Lower lobe of right lung (tissue), 2 donors: ENCODE measurements around the gene SAP30BP. TPM values are rescaled to one million over a fixed set of nuclear protein-coding genes. Genes with fewer than 3 reads are reported as not detected.

Experiments used
- ATAC-seq, 2 donors: fragments of 200-7000 bp; cut with Tn5 transposase; one replicate each; pipeline ENCODE4 v1.9.1; 2020 to 2022; ENCODE audit warnings: mild to moderate bottlenecking in 2 of 2, moderate library complexity in 2 of 2
- DNase-seq: peaks from one replicate; pipeline ENCODE4 v3.0.0-alpha.2; 2020
- H3K27ac ChIP-seq: fragments of 200-600 bp; one replicate; pipeline ENCODE4 v1.8.0; 2022
- H3K27me3 ChIP-seq: fragments of 200-600 bp; one replicate; pipeline ENCODE4 v1.8.0; 2022; ENCODE audit warnings: low read depth
- H3K36me3 ChIP-seq: fragments of 200-600 bp; one replicate; pipeline ENCODE4 v1.8.0; 2022; ENCODE audit warnings: mild to moderate bottlenecking
- H3K4me1 ChIP-seq: fragments of 200-600 bp; one replicate; pipeline ENCODE4 v1.8.0; 2022
- H3K4me3 ChIP-seq: fragments of 200-600 bp; one replicate; pipeline ENCODE4 v1.8.0; 2022; ENCODE audit warnings: mild to moderate bottlenecking
- H3K9me3 ChIP-seq: fragments of 200-600 bp; one replicate; pipeline ENCODE4 v1.8.0; 2022
- intact Hi-C: fragments of 100-400 bp; cut with DNase I; formaldehyde crosslinking; loops from one replicate; pipeline ENCODE4 v1.11.0; 2022
- total RNA-seq: library from RNA; stranded (reverse); fragmentation: NEBNext Ultra II Directional; extraction: Animal tissue kit (Norgen Biotek cat#: 25700); gene quantifications from one replicate; pipeline ENCODE4 v1.2.1, GENCODE V29; 2021
- TF ChIP-seq, protein P1 (sequence below): fragments of 200-600 bp; IDR thresholded peaks from one replicate; pipeline ENCODE4 v1.8.0; 2022; ENCODE audit warnings: antibody characterized with exemption, mild to moderate bottlenecking
- donor health status: DM: no; HTN: yes; CAD: no; lungs with severe emphysema.

Gene SAP30BP
- total RNA-seq, 1 donor from 2014 or later: 73.0 TPM

DNA sequence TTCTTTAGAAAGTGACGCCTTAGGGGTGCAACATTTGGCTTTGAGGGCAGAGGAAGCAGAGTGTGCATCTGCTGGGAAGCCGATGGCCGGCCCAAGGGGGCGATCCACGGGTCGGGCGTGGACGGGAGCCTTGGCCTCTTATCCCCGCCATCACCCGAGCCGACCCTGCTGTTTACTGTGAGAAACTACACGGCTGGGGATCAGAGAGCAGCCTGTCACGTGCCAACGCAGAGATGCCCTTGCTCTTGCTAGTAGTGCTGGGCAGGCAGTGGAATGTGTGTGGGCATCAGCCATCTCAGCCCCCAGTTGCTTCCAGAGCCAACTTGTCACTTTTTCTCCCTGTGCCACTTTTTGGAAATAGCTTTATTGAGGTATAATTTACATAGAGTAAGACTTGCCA, 27.4 kb downstream of the SAP30BP start:
- ATAC-seq (no peak), DNase-seq (no peak)
- Histone ChIP-seq H3K27me3 (no peaks in the 10 kb centered on the region), H3K36me3 (peaks cover 62% of the 10 kb centered on the region), H3K4me3 (no peak overlapping the region), H3K9me3 (no peaks in the 10 kb centered on the region), H3K27ac (peak overlapping the region; percentile 64), H3K4me1 (peaks cover 61% of the 10 kb centered on the region)
- intact Hi-C loops: no loop called here
- TF ChIP-seq, protein P1, sequence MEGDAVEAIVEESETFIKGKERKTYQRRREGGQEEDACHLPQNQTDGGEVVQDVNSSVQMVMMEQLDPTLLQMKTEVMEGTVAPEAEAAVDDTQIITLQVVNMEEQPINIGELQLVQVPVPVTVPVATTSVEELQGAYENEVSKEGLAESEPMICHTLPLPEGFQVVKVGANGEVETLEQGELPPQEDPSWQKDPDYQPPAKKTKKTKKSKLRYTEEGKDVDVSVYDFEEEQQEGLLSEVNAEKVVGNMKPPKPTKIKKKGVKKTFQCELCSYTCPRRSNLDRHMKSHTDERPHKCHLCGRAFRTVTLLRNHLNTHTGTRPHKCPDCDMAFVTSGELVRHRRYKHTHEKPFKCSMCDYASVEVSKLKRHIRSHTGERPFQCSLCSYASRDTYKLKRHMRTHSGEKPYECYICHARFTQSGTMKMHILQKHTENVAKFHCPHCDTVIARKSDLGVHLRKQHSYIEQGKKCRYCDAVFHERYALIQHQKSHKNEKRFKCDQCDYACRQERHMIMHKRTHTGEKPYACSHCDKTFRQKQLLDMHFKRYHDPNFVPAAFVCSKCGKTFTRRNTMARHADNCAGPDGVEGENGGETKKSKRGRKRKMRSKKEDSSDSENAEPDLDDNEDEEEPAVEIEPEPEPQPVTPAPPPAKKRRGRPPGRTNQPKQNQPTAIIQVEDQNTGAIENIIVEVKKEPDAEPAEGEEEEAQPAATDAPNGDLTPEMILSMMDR: no peak

DNA sequence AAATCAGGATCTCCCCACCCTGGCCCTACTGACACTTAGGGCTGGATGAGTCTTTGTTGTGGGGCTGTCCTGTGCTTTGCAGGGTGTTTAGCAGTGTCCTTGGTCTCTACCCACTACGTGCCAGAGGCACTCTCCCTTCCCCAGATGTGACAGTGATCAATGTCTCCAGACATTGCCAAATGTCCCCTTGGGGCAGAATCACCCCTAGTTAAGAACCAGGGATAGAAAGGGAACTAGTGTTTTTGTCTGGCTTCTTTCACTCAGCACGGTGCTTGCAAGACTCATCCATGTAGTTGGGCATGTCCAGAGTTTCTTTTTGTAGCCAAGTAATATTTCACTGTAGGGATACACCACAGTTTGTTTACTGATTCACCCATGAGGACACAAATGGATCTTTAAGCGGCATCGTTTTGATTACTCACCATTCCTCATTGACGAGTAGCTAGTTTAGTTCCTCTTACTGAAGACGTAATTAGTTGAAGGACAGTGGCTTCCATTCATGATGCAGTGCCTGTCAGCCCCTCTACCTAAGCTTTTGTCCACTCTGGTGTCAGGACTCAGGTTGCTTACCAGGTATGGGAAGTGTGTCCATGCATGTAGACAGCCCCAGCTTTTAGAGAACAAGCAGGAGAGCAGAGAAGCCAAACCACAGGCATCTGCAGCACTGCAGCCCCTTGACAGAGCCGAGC, 28.1 kb downstream of the SAP30BP start:
- TF ChIP-seq, protein P1: no peak
- Histone ChIP-seq H3K36me3 (peaks cover 67% of the 10 kb centered on the region), H3K27ac (no peak overlapping the region), H3K4me3 (no peak overlapping the region), H3K27me3 (no peaks in the 10 kb centered on the region), H3K9me3 (no peaks in the 10 kb centered on the region), H3K4me1 (peaks cover 60% of the 10 kb centered on the region)
- ATAC-seq (no peak), DNase-seq (no peak)
- intact Hi-C loops: no loop called here

DNA sequence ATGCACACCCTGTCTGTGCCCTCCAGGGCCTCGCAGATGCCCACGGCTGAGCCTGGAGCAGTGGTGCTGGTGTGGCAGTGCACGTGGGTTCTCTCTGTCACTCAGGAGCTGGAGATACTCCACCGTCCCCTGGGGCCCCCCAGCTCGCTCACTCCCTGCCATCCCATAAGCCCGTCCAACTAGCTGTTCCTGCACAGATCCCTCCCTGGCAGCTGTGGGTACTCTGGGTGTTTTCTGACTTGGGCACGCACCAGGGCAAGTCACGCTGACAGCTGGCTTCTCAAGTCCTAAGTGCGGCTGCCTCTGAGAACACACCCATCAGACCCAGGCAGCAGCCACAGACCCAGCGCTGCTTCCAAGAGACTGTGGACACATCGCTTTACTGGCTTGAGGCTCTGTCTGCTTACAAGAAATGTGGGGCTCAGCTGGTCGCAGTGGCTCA, 28.7 kb downstream of the SAP30BP start:
- intact Hi-C loops: no loop called here
- H3K4me1 ChIP-seq: peaks cover 60% of the 10 kb centered on the region
- DNase-seq: no peak

DNA sequence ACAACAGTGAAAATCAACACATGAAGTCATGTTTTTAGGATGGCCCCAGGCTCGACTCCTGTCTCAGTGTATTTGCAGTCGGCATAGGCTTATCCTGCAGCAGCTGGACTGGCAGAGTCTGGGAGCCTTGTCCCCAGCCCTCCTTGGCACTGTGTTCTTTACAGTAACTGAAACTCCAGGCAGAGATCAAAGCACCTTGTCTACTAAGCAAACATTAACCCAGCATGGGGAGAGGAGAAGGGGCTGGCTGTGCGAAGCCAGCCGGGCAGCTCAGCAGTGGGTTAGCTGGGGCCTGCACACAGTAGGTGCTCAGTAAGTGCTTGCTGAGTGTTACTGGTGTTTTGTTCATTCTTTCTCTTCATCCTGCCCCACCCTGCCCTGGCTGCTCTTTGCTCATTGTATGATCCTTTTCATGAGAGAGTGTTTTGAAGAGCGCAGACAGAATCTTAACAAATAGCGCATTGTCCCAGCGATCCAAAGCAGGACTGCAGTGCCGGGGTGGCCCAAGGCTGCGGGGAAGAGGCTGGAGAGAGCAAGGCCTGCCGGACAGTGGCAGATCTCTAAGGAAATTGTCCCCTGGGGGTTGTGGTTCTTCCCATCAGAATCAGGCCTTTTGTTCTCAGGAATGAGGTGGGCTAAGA, 30.6 kb downstream of the SAP30BP start:
- TF ChIP-seq, protein P1: no peak
- no peak overlapping the region for H3K4me3 ChIP-seq
- intact Hi-C loops: no loop called here
- no peaks in the 10 kb centered on the region for H3K9me3 ChIP-seq
- ATAC-seq: peak; percentile 21 to 27
- DNase-seq: no peak
- H3K27ac ChIP-seq: peak overlapping the region; percentile 53
- H3K27me3 ChIP-seq: no peaks in the 10 kb centered on the region
- H3K4me1 ChIP-seq: peaks cover 66% of the 10 kb centered on the region
- peaks cover 74% of the 10 kb centered on the region for H3K36me3 ChIP-seq

More for the DNA sequence above, 28.7 kb downstream of the SAP30BP start:
- no peak for ATAC-seq
- peaks cover 67% of the 10 kb centered on the region for H3K36me3 ChIP-seq
- H3K27me3 ChIP-seq: no peaks in the 10 kb centered on the region
- no peaks in the 10 kb centered on the region for H3K9me3 ChIP-seq
- TF ChIP-seq, protein P1: no peak
- no peak overlapping the region for H3K4me3 ChIP-seq
- no peak overlapping the region for H3K27ac ChIP-seq

DNA sequence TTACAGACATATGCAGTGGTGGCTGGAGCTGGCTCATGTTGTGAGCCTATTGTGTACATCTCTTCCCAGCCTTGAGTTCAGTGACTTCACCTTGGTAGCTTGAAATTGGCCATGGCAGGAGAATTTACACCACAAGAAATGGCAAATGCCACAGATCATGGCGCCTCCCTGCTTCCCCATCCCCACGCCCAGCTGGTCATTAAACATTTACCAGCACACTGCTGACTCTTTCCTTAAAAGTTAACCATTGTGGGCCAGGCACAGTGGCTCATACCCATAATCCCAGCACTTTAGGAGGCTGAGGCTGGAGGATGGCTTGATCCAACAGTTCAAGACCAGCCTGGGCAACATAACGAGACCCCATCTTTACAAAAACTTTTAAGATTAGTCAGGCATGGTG, 31.5 kb downstream of the SAP30BP start:
- no peak for ATAC-seq
- intact Hi-C loops: no loop called here
- peak overlapping the region; percentile 61 for H3K27ac ChIP-seq
- no peaks in the 10 kb centered on the region for H3K27me3 ChIP-seq
- peaks cover 57% of the 10 kb centered on the region for H3K4me1 ChIP-seq
- TF ChIP-seq, protein P1: no peak
- DNase-seq: no peak
- no peak overlapping the region for H3K4me3 ChIP-seq
- H3K36me3 ChIP-seq: peaks cover 78% of the 10 kb centered on the region
- no peaks in the 10 kb centered on the region for H3K9me3 ChIP-seq
